Keratinocyte (primary cell): ENCODE results near the gene P2RX1. TPM values are rescaled to one million over a fixed set of nuclear protein-coding genes. Genes with fewer than 3 reads are reported as not detected.

ENCODE experiments used
- DNase-seq: peaks from one replicate; pipeline ENCODE4 v3.0.0-alpha.2; 2011; ENCODE audit warnings: low read depth, missing footprints, low spot score
- FAIRE-seq: peaks from 2 replicates; lab custom pipeline; 2011; peaks lifted over from hg19 to GRCh38; lab: Jason Lieb, UNC
- H2AFZ ChIP-seq: 2 replicates; pipeline ENCODE4 v1.6.0; 2012; ENCODE audit warnings: low read length, control low read depth, inconsistent platforms; ENCODE audit not compliant: control insufficient read depth
- H3K27ac ChIP-seq: 2 replicates; pipeline ENCODE4 v1.5.1; 2011; ENCODE audit warnings: low read length; ENCODE audit not compliant: control insufficient read depth, insufficient read depth
- H3K27me3 ChIP-seq: 3 replicates; pipeline ENCODE4 v1.6.0; 2011; ENCODE audit warnings: low read length; ENCODE audit not compliant: control insufficient read depth, insufficient read depth; ENCODE audit errors: extremely low read depth
- H3K36me3 ChIP-seq, 2 experiments: 2 replicates in 1 of 2; 3 replicates in 1 of 2; pipeline ENCODE4 v1.5.1; 2011; ENCODE audit warnings: low read length in 2 of 2, mild to moderate bottlenecking in 1 of 2; ENCODE audit not compliant: control insufficient read depth in 2 of 2, insufficient read depth in 2 of 2; ENCODE audit errors: extremely low read depth in 1 of 2
- H3K4me1 ChIP-seq: 3 replicates; pipeline ENCODE4 v1.5.1; 2011; ENCODE audit warnings: low read length; ENCODE audit not compliant: control insufficient read depth, insufficient read depth; ENCODE audit errors: extremely low read depth
- H3K4me2 ChIP-seq: 3 replicates; pipeline ENCODE4 v1.6.0; 2011; ENCODE audit warnings: low read depth, low read length; ENCODE audit not compliant: control insufficient read depth, insufficient read depth; ENCODE audit errors: extremely low read depth
- H3K4me3 ChIP-seq, 3 experiments: fragments of 200-600 bp in 1 of 3; sonication (generic) in 1 of 3; 2 replicates in 2 of 3; 3 replicates in 1 of 3; pipeline ENCODE4 v1.5.1; 2011 to 2016; ENCODE audit warnings: low read length in 3 of 3, mild to moderate bottlenecking in 3 of 3, control low read depth in 2 of 3, inconsistent platforms in 1 of 3, low read depth in 1 of 3, mixed read lengths in 1 of 3, mixed run types in 1 of 3, moderate library complexity in 1 of 3; ENCODE audit not compliant: control insufficient read depth in 2 of 3, insufficient read depth in 2 of 3; ENCODE audit errors: extremely low read depth in 1 of 3
- H3K79me2 ChIP-seq: 2 replicates; pipeline ENCODE4 v1.6.0; 2012; ENCODE audit warnings: low read length; ENCODE audit not compliant: control insufficient read depth, insufficient read depth
- H3K9ac ChIP-seq: 3 replicates; pipeline ENCODE4 v1.6.0; 2011; ENCODE audit warnings: low read length; ENCODE audit not compliant: control insufficient read depth, insufficient read depth; ENCODE audit errors: extremely low read depth
- H3K9me1 ChIP-seq: 3 replicates; pipeline ENCODE4 v1.6.0; 2011; ENCODE audit warnings: low read length; ENCODE audit not compliant: control insufficient read depth, insufficient read depth; ENCODE audit errors: extremely low read depth
- H3K9me3 ChIP-seq: 2 replicates; pipeline ENCODE4 v1.5.1; 2012; ENCODE audit warnings: low read depth, low read length; ENCODE audit not compliant: control insufficient read depth
- H4K20me1 ChIP-seq: 3 replicates; pipeline ENCODE4 v1.6.0; 2011; ENCODE audit warnings: low read length; ENCODE audit not compliant: control insufficient read depth, insufficient read depth; ENCODE audit errors: extremely low read depth
- EZH2 ChIP-seq: IDR thresholded peaks from one replicate; pipeline ENCODE4 v1.6.1; 2012; ENCODE audit warnings: inconsistent platforms, mild to moderate bottlenecking, low read length, moderate library complexity
- dilution Hi-C: fragments of 300-500 bp; cut with MboI; formaldehyde crosslinking; loops from one replicate; pipeline ENCODE4 v1.7.0; 2020; ENCODE audit warnings: low sequenced_read_pairs; ENCODE audit not compliant: extremely low pct_ligation_motif_present
- polyA plus RNA-seq, 5 experiments: library from polyadenylated mRNA; depleted of rRNA in 3 of 5; stranded (reverse) in 3 of 5; stranded (forward) in 1 of 5; unstranded in 1 of 5; fragments of >200 nt; gene quantifications; 1 replicate in 1 of 5; 2 replicates in 3 of 5; 3 replicates in 1 of 5; pipeline versions ENCODE4 v1.2.1 to v1.2.3, GENCODE V29; 2011 to 2012; ENCODE audit warnings: missing spikeins in 2 of 5, low read depth in 1 of 5, low replicate concordance in 1 of 5
- TF ChIP-seq, protein P1 (sequence below), 3 experiments: IDR thresholded peaks in 1 of 3; conservative IDR thresholded peaks in 1 of 3; optimal IDR thresholded peaks in 1 of 3; 2 replicates in 2 of 3; 3 replicates in 1 of 3; pipeline versions ENCODE3 to v1.5.1; 2011; ENCODE audit warnings: low read length in 3 of 3, mild to moderate bottlenecking in 3 of 3, moderate library complexity in 2 of 3, control low read depth in 1 of 3, inconsistent platforms in 1 of 3; ENCODE audit not compliant: insufficient read depth in 2 of 3; ENCODE audit errors: extremely low read depth in 1 of 3

The P2RX1 gene
- polyA plus RNA-seq, 1 donor (not counting 4 experiments of a cell fraction or from before 2014, with no cell fraction given), result not detected

- no peak overlapping the region for H3K9ac ChIP-seq
- H3K36me3 ChIP-seq, result no peaks in the 10 kb centered on the region
- H3K4me1 ChIP-seq, result no peaks in the 10 kb centered on the region
- H3K27me3 ChIP-seq, result peaks cover 5% of the 10 kb centered on the region
- no peak overlapping the region for H3K27ac ChIP-seq
- no peak overlapping the region for H3K4me2 ChIP-seq
- DNase-seq, result no peak
- TF ChIP-seq EZH2, result no peak
- TF ChIP-seq, protein P1, sequence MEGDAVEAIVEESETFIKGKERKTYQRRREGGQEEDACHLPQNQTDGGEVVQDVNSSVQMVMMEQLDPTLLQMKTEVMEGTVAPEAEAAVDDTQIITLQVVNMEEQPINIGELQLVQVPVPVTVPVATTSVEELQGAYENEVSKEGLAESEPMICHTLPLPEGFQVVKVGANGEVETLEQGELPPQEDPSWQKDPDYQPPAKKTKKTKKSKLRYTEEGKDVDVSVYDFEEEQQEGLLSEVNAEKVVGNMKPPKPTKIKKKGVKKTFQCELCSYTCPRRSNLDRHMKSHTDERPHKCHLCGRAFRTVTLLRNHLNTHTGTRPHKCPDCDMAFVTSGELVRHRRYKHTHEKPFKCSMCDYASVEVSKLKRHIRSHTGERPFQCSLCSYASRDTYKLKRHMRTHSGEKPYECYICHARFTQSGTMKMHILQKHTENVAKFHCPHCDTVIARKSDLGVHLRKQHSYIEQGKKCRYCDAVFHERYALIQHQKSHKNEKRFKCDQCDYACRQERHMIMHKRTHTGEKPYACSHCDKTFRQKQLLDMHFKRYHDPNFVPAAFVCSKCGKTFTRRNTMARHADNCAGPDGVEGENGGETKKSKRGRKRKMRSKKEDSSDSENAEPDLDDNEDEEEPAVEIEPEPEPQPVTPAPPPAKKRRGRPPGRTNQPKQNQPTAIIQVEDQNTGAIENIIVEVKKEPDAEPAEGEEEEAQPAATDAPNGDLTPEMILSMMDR (optimal IDR thresholded peaks at IDR 0.05 in 1 of 3, IDR thresholded peaks at IDR 0.05 in 1 of 3, conservative IDR thresholded peaks at IDR 0.05 in 1 of 3; ENCODE audit: extremely low read depth in 1 of 3, insufficient read depth in 2 of 3, low read length in 3 of 3), result no peak
- no peak overlapping the region for H2AFZ ChIP-seq
- no peak for FAIRE-seq
- dilution Hi-C loops, result no loop called here
- no peaks in the 10 kb centered on the region for H4K20me1 ChIP-seq
- no peaks in the 10 kb centered on the region for H3K79me2 ChIP-seq
- no peaks in the 10 kb centered on the region for H3K9me1 ChIP-seq
- no peaks in the 10 kb centered on the region for H3K9me3 ChIP-seq
- H3K4me3 ChIP-seq, result no peak overlapping the region
Observed at GRCh38 chr17:3922765-3923164, 6.5 kb upstream of the P2RX1 start.

- dilution Hi-C loops, result no loop called here
- TF ChIP-seq EZH2, result no peak
- TF ChIP-seq, protein P1 (optimal IDR thresholded peaks at IDR 0.05 in 1 of 3, IDR thresholded peaks at IDR 0.05 in 1 of 3, conservative IDR thresholded peaks at IDR 0.05 in 1 of 3; ENCODE audit: extremely low read depth in 1 of 3, insufficient read depth in 2 of 3, low read length in 3 of 3), result no peak
- Histone ChIP-seq H2AFZ (no peak overlapping the region), H3K4me2 (no peak overlapping the region), H3K4me1 (no peaks in the 10 kb centered on the region), H3K4me3 (no peak overlapping the region), H3K36me3 (no peaks in the 10 kb centered on the region), H3K27me3 (peaks cover 5% of the 10 kb centered on the region), H3K9me1 (no peaks in the 10 kb centered on the region), H3K9ac (no peak overlapping the region), H3K27ac (no peak overlapping the region), H3K79me2 (no peaks in the 10 kb centered on the region), H3K9me3 (no peaks in the 10 kb centered on the region), H4K20me1 (no peaks in the 10 kb centered on the region)
- FAIRE-seq (no peak), DNase-seq (no peak)
Observed at GRCh38 chr17:3921502-3922319, 5.4 kb upstream of the P2RX1 start.
